K562 (cell line): Measurements from ENCODE around the gene PCDHGA7. TPM values are rescaled to one million over a fixed set of nuclear protein-coding genes. Genes with fewer than 3 reads are reported as not detected.

ENCODE experiments used
- CBX2 ChIP-seq: fragments of 200-600 bp; sonication (generic); IDR thresholded peaks from one replicate; pipeline ENCODE4 v1.6.1; 2012; ENCODE audit warnings: mild to moderate bottlenecking, low read length, inconsistent platforms; ENCODE audit not compliant: insufficient read depth, poor library complexity, severe bottlenecking
- NR2C2 ChIP-seq, 2 experiments: fragments of 200-800 bp in 1 of 2; sonication (Bioruptor generic) in 1 of 2; sonication (generic) in 1 of 2; formaldehyde crosslinking in 1 of 2; IDR thresholded peaks; 2 replicates each; pipeline versions ENCODE4 v1.6.1 to v1.8.0; 2016 to 2022; ENCODE audit warnings: mild to moderate bottlenecking in 1 of 2, missing compliant biosample characterization in 1 of 2, missing genetic modification characterization in 1 of 2, missing genetic modification reagents in 1 of 2
- PML ChIP-seq: IDR thresholded peaks from 2 replicates; pipeline ENCODE4 v1.6.1; 2012; ENCODE audit warnings: low read length, inconsistent platforms
- XRCC3 ChIP-seq: fragments of 450-650 bp; IDR thresholded peaks from 2 replicates; pipeline ENCODE4 v1.6.1; 2017; ENCODE audit warnings: mild to moderate bottlenecking, moderate library complexity
- ZFP91 ChIP-seq: sonication (generic); formaldehyde crosslinking; IDR thresholded peaks from 2 replicates; pipeline ENCODE4 v1.8.0; 2022; ENCODE audit warnings: mild to moderate bottlenecking, missing genetic modification reagents
- ZNF785 ChIP-seq: fragments of 250-450 bp; sonication (Bioruptor Pico); IDR thresholded peaks from 2 replicates; pipeline ENCODE4 v1.4.0; 2020; ENCODE audit warnings: mild to moderate bottlenecking
- polyA plus RNA-seq, 8 experiments: library from polyadenylated mRNA; depleted of rRNA in 4 of 8; stranded (reverse) in 5 of 8; unstranded in 3 of 8; fragments of >200 nt; fragmentation: Nextera tagmentation in 2 of 8; fragmentation: Illumina TruSeq in 1 of 8; extraction: Ambion mirVana in 2 of 8; extraction: Trizol in 1 of 8; gene quantifications; 2 replicates each; pipeline versions ENCODE4 v1.2.1 to v1.2.3, GENCODE V29; 2011 to 2014; ENCODE audit warnings: inconsistent platforms in 1 of 8, missing spikeins in 1 of 8
- total RNA-seq, 7 experiments: library from RNA; depleted of rRNA in 6 of 7; stranded (reverse); fragments of >200 nt in 6 of 7; fragmentation: Illumina TruSeq in 2 of 7; extraction: Trizol in 2 of 7; gene quantifications; 2 replicates each; pipeline versions ENCODE4 v1.2.1 to v1.2.3, GENCODE V29; 2011 to 2021; ENCODE audit warnings: low replicate concordance in 1 of 7
- TF ChIP-seq, protein P1 (sequence below): fragments of 250-450 bp; sonication (Bioruptor Pico); IDR thresholded peaks from 2 replicates; pipeline ENCODE4 v1.5.0; 2020; ENCODE audit warnings: mild to moderate bottlenecking, borderline replicate concordance
- TF ChIP-seq, protein P2 (sequence below): fragments of 450-650 bp; IDR thresholded peaks from 2 replicates; pipeline ENCODE4 v1.7.0; 2016; ENCODE audit warnings: borderline replicate concordance

Gene PCDHGA7
- total and polyA plus RNA-seq, 9 of the 15 experiments (the other 6 are each of a cell fraction or from before 2014, with no cell fraction given), result 0.03 to 0.11 (median 0.06) TPM; not detected in 5

GRCh38 chr5:141383345-141383744 is 803 bp downstream of the PCDHGA7 start (continued):
- TF ChIP-seq ZFP91 (CRISPR knock-in tag) (no peak), ZNF785 (CRISPR knock-in tag) (no peak), PML (no peak), NR2C2 (CRISPR knock-in tag; IDR thresholded peaks at IDR 0.05) (no peak), NR2C2 (tag; IDR thresholded peaks at IDR 0.05) (no peak), CBX2 (no peak), XRCC3 (no peak)
- TF ChIP-seq, protein P1, sequence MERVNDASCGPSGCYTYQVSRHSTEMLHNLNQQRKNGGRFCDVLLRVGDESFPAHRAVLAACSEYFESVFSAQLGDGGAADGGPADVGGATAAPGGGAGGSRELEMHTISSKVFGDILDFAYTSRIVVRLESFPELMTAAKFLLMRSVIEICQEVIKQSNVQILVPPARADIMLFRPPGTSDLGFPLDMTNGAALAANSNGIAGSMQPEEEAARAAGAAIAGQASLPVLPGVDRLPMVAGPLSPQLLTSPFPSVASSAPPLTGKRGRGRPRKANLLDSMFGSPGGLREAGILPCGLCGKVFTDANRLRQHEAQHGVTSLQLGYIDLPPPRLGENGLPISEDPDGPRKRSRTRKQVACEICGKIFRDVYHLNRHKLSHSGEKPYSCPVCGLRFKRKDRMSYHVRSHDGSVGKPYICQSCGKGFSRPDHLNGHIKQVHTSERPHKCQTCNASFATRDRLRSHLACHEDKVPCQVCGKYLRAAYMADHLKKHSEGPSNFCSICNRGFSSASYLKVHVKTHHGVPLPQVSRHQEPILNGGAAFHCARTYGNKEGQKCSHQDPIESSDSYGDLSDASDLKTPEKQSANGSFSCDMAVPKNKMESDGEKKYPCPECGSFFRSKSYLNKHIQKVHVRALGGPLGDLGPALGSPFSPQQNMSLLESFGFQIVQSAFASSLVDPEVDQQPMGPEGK, result no peak
- TF ChIP-seq, protein P2, sequence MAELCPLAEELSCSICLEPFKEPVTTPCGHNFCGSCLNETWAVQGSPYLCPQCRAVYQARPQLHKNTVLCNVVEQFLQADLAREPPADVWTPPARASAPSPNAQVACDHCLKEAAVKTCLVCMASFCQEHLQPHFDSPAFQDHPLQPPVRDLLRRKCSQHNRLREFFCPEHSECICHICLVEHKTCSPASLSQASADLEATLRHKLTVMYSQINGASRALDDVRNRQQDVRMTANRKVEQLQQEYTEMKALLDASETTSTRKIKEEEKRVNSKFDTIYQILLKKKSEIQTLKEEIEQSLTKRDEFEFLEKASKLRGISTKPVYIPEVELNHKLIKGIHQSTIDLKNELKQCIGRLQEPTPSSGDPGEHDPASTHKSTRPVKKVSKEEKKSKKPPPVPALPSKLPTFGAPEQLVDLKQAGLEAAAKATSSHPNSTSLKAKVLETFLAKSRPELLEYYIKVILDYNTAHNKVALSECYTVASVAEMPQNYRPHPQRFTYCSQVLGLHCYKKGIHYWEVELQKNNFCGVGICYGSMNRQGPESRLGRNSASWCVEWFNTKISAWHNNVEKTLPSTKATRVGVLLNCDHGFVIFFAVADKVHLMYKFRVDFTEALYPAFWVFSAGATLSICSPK, result no peak
